Astrocyte of the hippocampus (primary cell): ENCODE results near the gene RPL3.

ENCODE experiments used
- DNase-seq: peaks from one replicate; pipeline ENCODE4 v3.0.0; 2011; ENCODE audit warnings: low read depth, low spot score

Gene RPL3

DNA sequence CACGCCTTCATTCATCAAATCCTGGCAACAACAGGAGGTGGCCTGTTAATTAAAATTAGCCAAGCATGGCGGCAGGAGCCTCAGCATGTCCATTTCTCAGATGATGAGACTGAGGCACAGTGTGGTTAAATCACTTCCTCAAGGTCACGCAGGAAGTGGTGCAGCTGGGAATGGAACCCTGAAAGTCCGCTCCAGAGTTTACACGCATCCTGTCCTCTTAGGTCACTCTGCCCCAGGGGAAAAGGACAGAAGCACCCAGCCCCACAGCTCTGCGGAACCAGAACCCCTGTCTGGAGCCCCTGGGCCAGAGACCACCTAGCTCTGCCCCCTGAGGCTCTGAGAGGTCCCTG, 19.6 kb downstream of the RPL3 start:
- peak; percentile 37 for DNase-seq

- no peak for DNase-seq
These were observed 21.0 kb downstream of the RPL3 start for GRCh38 chr22:39298241-39298987.

GRCh38 chr22:39297490-39298240, 21.8 kb downstream of the RPL3 start:
- DNase-seq, result peak; percentile 65

DNA sequence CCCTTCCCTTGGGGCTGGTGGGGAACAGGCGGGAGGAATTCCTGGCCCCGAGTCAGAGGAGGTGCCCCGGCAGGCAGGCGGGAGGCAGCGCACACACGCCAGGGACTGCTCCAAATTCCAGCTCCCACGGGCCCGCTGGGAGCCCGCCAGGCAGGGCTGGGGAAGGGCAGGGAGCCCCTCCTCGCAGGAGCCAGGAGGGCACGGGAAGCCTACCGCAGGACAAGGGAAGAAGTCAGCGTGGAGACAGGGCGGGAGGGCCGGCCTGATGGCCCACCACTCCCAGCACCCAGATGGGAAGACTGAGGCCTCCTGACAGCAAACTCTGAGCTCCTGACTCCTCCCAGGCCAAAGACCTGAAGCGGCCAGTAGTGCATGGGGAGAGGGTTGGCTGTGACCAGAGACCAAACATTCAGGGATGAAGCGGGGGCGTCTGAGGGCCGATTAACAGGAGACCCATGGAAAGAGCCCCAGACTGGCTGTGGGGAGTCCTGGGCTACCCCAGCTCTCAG, 22.4 kb downstream of the RPL3 start:
- DNase-seq, result peak; percentile 65

DNA sequence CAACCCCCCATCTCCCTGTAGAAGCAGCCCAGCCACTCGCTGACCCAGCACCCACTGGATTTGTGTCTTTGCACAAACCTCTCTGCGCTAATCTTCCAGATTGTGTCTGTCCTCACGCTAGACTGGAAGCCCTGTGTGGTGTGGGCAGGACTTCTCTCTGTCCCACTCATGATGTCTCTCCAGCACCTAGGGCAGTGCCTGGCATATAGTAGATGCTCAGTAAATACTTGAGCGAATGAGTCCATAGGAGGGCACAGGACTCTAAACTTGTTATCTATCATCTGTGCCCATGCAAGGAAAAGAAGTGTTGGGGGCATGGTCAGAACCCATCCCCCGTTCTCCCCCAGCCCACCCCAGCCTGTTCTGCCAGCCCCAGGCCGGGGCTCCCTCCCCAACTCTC, 22.9 kb downstream of the RPL3 start:
- no peak for DNase-seq

DNA sequence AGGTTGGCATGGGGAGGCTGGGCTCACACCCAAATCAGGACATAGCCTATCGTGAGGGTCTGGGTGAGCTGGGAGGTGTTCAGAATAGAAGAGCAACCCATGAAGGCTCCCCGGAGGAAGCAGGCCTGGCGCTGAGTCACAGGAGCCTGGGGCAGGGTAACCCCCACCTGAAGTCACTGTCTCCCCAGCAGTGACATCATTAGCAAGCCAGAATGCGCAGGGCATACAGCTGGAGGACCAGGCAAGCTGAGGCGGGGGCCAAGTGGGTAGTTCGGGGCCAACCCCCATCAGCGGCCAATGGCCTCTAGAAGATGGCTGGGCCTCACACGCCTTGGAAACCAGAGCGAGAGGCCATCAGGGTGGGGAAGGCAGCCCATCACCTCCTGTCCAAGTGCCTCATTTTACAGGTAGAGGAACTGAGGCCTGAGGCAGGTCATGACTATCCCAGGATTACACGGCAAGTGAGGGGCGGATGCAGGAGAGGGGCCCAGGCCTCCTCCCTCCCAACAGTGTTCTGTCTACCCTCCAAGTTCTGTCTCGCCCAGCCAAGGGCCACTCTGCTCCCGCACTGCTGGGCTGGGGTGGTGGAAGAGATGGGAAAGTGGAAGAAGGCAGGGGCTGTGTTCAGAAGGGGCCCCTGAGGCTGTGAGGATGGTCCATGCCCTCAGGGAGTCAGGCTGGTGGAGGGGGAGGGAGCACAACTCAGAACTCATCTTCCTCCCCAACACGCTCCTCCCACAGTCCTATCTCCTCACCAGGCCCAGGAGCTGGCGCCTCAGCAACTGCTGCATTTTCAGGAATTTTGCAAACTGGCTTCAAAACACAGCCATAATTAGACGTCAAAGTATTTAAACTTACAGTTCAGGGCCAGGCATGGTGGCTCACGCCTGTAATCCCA, 24.6 kb downstream of the RPL3 start:
- DNase-seq, result no peak

GRCh38 chr22:39293766-39294368, 25.6 kb downstream of the RPL3 start:
- DNase-seq, result no peak

DNA sequence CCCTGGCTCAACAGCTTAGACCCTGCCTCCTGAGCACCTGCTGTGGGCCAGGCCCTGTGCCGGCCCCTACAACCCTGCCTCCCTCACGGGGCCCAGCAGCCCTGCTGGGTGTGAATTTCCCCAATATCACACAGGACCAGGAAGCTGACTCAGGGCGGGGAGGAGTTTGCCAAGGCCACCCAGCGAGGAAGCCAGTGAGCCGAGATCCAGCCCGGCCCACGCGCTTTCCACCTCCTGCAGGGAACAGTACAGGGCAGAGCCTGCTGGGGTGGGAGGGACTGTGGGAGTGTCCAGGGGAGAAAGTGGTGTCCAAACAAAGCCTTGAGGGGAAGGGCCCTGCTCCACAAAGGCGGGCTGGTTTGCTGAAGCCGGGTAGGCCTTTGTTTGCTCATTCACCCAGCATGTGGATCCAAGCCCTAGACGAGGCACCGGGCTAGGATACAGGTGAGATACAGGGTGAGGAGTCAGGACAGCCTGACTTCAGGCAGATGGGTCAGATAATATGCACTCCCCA, 26.8 kb downstream of the RPL3 start:
- peak; percentile 98 for DNase-seq

DNA sequence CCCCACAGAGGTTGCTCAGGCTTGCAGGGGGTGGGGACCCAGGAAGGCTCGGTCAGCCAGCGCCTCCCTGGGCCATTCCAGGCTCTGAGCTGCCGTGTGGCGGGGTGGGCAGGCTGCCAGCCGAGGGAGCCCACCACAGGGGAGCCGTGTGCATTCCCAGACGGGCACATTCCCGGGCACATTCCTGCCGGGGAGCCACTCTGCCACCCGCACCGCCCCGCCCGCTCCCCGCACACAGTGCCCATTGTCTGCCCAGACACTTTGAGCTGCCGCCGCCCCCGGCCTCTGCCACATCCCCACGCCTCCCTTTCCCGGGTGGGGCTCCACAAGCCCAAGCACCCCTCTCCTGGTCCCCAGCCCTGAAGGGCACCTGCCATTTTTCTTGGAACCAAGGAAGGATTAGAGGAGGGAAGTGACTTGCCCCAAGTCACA, 27.4 kb downstream of the RPL3 start:
- peak; percentile 90 for DNase-seq

DNA sequence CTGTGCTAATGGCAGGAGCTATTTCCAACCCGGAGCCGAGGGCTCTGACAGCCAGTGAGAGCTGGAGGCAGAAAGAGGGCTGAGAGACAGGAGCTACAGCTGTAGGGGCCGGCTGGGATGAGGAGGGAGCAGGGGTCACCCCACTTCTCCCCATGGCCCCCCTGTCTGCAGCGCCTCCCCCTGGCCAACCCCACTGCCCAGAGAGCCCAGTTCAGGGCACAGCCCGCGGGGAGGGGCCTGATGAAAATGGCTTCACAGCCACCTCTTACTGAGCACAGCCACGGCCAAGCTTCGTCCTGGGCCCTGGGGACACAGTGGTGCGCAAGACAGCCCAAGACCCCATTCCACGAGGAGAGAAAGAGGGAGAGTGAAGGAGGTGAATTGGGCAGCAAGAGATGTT, 27.9 kb downstream of the RPL3 start:
- no peak for DNase-seq

GRCh38 chr22:39290724-39291161, 28.7 kb downstream of the RPL3 start:
- peak; percentile 87 for DNase-seq

DNA sequence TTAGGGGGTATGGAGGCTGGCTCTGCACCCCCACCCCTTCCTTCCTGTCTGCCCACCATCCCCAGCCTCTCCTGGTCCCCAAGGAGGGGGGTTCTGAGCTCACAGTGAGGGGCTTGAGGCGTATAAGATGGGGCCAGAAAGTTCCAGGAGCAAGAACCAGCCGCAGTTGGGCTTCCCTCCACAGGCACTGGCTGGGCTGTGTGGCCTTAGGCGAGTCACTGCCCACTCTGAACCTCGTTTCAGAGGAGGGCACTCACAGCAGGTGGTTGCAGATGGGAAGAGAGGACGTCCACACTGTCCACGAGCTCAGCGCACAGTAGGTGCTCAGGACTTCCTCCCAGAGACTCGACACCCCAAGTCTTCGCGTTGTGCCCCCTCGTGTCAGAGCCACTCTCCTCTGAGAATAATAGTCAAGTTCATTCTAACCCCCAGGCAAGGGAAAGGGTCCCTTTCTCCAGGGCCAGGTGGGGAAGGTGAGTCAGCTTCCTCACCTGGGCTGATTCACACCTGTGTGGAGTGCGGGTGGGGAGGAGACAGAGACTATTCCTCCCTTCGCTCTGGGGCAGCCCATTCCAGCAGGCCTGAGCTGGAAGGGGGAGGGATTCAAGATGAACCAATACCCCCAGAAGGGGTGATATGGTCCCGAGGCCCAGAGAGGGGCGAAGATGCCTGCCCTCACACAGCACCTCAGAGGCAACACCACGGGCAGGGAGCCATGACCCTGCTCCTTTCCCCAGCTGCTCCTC, 29.3 kb downstream of the RPL3 start:
- no peak for DNase-seq

DNA sequence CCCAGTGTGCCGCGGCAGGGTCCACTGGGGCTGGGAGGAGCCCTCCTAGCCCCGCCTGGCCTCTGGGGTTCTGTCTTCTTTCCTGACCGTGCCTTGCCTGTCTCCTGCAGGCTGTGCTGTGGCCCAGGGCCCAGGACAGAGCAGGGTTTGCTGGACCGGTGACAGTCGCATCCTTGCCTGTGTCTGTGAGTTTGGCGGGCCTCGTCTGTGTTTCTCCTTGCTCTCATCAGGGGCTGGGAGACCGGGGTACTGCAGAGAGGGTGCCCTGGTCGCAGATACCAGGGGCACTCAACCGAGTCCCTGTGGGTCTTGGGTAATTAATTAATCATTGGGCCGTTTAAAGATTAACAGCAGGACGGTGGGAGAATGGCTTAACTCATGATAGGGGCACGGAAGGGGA, 29.9 kb downstream of the RPL3 start:
- DNase-seq, result no peak

- DNase-seq, result no peak
These were observed 31.1 kb downstream of the RPL3 start for GRCh38 chr22:39288135-39288898.

DNA sequence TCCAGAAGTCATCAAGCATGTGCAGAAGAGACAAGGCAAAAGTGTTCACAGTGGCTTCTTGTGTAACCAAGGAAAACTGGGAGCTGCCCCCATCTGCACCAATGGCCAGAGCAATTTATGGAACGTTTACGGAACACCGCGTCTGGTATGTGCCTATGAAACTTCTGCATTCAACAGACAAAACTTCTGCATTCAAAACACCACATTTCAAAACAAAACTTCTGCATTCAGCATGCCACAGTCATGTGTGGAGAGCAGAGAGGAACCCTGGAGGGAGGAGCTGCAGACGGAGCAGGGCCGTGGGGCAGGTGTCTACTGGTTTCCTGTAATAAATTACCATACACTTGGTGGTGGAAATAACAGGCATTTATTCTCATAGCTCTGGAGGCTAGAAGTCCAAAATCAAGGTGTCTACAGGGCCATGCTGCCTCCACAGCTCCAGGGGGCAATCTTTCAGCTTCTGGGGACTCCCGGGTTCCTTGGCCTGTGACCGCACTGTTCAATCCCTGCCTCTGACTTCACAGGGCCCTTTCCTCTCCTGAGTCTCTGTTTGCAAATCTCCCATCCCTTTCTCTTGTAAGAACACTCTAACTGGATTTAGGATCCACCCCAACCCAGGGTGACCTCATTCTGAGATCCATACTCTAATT, 32.2 kb downstream of the RPL3 start:
- DNase-seq, result no peak

DNA sequence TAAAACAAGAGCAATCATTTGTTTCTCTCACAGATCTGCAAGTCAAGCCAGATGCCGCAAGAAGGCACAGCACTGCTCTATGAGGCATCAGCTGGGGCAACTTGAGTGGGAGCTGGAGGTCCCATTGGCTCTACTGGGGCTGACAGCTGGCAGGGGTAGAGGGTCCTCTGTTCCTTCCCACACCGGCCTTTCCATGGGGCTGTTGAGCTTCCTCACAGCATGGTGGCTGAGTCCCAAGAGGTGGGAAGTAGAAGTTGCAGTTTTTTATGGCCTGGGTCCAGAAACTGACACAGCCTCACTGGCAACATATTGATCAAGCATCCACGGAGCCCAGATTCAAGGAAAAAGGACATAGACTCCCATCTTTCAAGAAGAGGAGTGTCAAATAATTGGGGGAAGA, 34.4 kb downstream of the RPL3 start:
- no peak for DNase-seq

GRCh38 chr22:39284142-39284980, 35.1 kb downstream of the RPL3 start:
- no peak for DNase-seq
